Thyroid gland (tissue), 4 donors: ENCODE data around the gene APBA1.

Experiments
- CTCF ChIP-seq, 6 experiments: fragments of 200-600 bp in 3 of 6; fragments of 450-650 bp in 3 of 6; sonication (generic) in 3 of 6; IDR thresholded peaks; one replicate each; pipeline ENCODE4 v1.5.1; 2016 to 2019; ENCODE audit warnings: antibody characterized with exemption in 6 of 6, mild to moderate bottlenecking in 2 of 6, inconsistent platforms in 1 of 6, moderate library complexity in 1 of 6
- POLR2A ChIP-seq, 2 donors: fragments of 450-650 bp; IDR thresholded peaks; one replicate each; pipeline ENCODE4 v1.6.1; 2017; ENCODE audit warnings: antibody characterized with exemption in 2 of 2, mild to moderate bottlenecking in 2 of 2, moderate library complexity in 1 of 2

GRCh38 chr9:69615880-69616279, 56.3 kb downstream of the APBA1 start:
- TF ChIP-seq POLR2A (IDR thresholded peaks at IDR 0.05) (no peak), CTCF (IDR thresholded peaks at IDR 0.05) (no peak)
